ENCODE measurements around the gene ZNF750. TPM values are rescaled to one million over a fixed set of nuclear protein-coding genes. Genes with fewer than 3 reads are reported as not detected.
A peak's percentile ranks its signal among the peaks of the same experiment; 100 is the strongest.

ZNF750 gene
- total RNA-seq, 2 experiments from 2014 or later, result not detected

GRCh38 chr17:82861393-82861775, 21.6 kb upstream of the ZNF750 start:
- ChIA-PET CTCF (no interaction called here), POLR2A (no interaction called here)
- Mint-ChIP-seq H3K36me3 (ENCODE audit: low read depth) (no peaks in the 10 kb centered on the region), H3K27ac (peak overlapping the region; percentile 97), H3K4me1 (ENCODE audit: low read depth) (peaks cover 66% of the 10 kb centered on the region), H3K9me3 (no peaks in the 10 kb centered on the region), H3K27me3 (no peaks in the 10 kb centered on the region), H3K4me3 (peak overlapping the region; percentile 25)
- ATAC-seq (ENCODE audit: poor library complexity), result no peak
- TF ChIP-seq, protein P1, sequence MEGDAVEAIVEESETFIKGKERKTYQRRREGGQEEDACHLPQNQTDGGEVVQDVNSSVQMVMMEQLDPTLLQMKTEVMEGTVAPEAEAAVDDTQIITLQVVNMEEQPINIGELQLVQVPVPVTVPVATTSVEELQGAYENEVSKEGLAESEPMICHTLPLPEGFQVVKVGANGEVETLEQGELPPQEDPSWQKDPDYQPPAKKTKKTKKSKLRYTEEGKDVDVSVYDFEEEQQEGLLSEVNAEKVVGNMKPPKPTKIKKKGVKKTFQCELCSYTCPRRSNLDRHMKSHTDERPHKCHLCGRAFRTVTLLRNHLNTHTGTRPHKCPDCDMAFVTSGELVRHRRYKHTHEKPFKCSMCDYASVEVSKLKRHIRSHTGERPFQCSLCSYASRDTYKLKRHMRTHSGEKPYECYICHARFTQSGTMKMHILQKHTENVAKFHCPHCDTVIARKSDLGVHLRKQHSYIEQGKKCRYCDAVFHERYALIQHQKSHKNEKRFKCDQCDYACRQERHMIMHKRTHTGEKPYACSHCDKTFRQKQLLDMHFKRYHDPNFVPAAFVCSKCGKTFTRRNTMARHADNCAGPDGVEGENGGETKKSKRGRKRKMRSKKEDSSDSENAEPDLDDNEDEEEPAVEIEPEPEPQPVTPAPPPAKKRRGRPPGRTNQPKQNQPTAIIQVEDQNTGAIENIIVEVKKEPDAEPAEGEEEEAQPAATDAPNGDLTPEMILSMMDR (IDR thresholded peaks at IDR 0.05), result no peak
- H3K27me3 ChIP-seq (ENCODE audit: control insufficient read depth in 1 of 2, insufficient read depth in 2 of 2, low read length in 2 of 2), result no peaks in the 10 kb centered on the region
- H3K27ac ChIP-seq (ENCODE audit: low read depth in 1 of 2, low read length in 2 of 2), result no peak overlapping the region
- DNase-seq, result no peak
- H3K36me3 ChIP-seq (ENCODE audit: insufficient read depth, low read length), result no peaks in the 10 kb centered on the region
- intact Hi-C loops (cut with DNase I, micrococcal nuclease), result no loop called here
- H3K9me3 ChIP-seq (ENCODE audit: control insufficient read depth in 1 of 2, insufficient read depth in 1 of 2, low read length in 2 of 2), result no peaks in the 10 kb centered on the region
- no peak overlapping the region for H3K4me3 ChIP-seq (ENCODE audit: low read length)
- H3K4me1 ChIP-seq (ENCODE audit: insufficient read depth, low read length), result peaks cover 82% of the 10 kb centered on the region

GRCh38 chr17:82860606-82861392, 21.0 kb upstream of the ZNF750 start:
- Histone ChIP-seq H3K27me3 (ENCODE audit: control insufficient read depth in 1 of 2, insufficient read depth in 2 of 2, low read length in 2 of 2) (no peaks in the 10 kb centered on the region), H3K36me3 (ENCODE audit: insufficient read depth, low read length) (no peaks in the 10 kb centered on the region), H3K27ac (ENCODE audit: low read depth in 1 of 2, low read length in 2 of 2) (no peak overlapping the region), H3K4me1 (ENCODE audit: insufficient read depth, low read length) (peaks cover 76% of the 10 kb centered on the region), H3K4me3 (ENCODE audit: low read length) (peak overlapping the region; percentile 47), H3K9me3 (ENCODE audit: control insufficient read depth in 1 of 2, insufficient read depth in 1 of 2, low read length in 2 of 2) (no peaks in the 10 kb centered on the region)
- Mint-ChIP-seq H3K9me3 (no peaks in the 10 kb centered on the region), H3K27me3 (no peaks in the 10 kb centered on the region), H3K4me1 (ENCODE audit: low read depth) (peaks cover 64% of the 10 kb centered on the region), H3K27ac (peak overlapping the region; percentile 97), H3K4me3 (peak overlapping the region; percentile 84), H3K36me3 (ENCODE audit: low read depth) (no peaks in the 10 kb centered on the region)
- TF ChIP-seq, protein P1 (IDR thresholded peaks at IDR 0.05), result no peak
- POLR2A ChIA-PET, result interaction anchor here (1.1 to 2.3 kb wide), 3 partner anchors 21 to 34 kb away, joined by 3 to 7 read pairs (median 7); no protein-coding TSS in a partner anchor
- ATAC-seq (ENCODE audit: poor library complexity), result no peak
- CTCF ChIA-PET, result no interaction called here
- DNase-seq, result no peak
- intact Hi-C loops (cut with DNase I, micrococcal nuclease), result no loop called here

- ATAC-seq (ENCODE audit: poor library complexity) (peak; percentile 28), DNase-seq (peak; percentile 39 to 84 (median 58))
- H3K27me3 ChIP-seq (ENCODE audit: control insufficient read depth in 1 of 2, insufficient read depth in 2 of 2, low read length in 2 of 2), result no peaks in the 10 kb centered on the region
- intact Hi-C loops (cut with DNase I, micrococcal nuclease), result loop anchor here in 1 of 2 experiments (5.0 kb wide), 2 partner anchors 33 to 77 kb away; no protein-coding TSS in a partner anchor
- peak overlapping the region; percentile 84 for H3K4me3 Mint-ChIP-seq
- H3K27ac ChIP-seq (ENCODE audit: low read depth in 1 of 2, low read length in 2 of 2), result peak overlapping the region; percentile 68 to 71
- H3K27ac Mint-ChIP-seq, result peak overlapping the region; percentile 97
- ChIA-PET CTCF (interaction anchor here (1.0 kb wide), 1 partner anchor 23 kb away, joined by 3 read pairs; no protein-coding TSS in a partner anchor), POLR2A (interaction anchor here (1.0 to 2.3 kb wide), 5 partner anchors 23 to 104 kb away, joined by 3 to 7 read pairs (median 6); no protein-coding TSS in a partner anchor)
- TF ChIP-seq, protein P1 (IDR thresholded peaks at IDR 0.05), result no peak
- peaks cover 58% of the 10 kb centered on the region for H3K4me1 Mint-ChIP-seq (ENCODE audit: low read depth)
- H3K4me1 ChIP-seq (ENCODE audit: insufficient read depth, low read length), result peaks cover 65% of the 10 kb centered on the region
- no peaks in the 10 kb centered on the region for H3K27me3 Mint-ChIP-seq
- H3K9me3 ChIP-seq (ENCODE audit: control insufficient read depth in 1 of 2, insufficient read depth in 1 of 2, low read length in 2 of 2), result no peaks in the 10 kb centered on the region
- peak overlapping the region; percentile 47 for H3K4me3 ChIP-seq (ENCODE audit: low read length)
- no peaks in the 10 kb centered on the region for H3K36me3 Mint-ChIP-seq (ENCODE audit: low read depth)
- H3K9me3 Mint-ChIP-seq, result no peaks in the 10 kb centered on the region
- H3K36me3 ChIP-seq (ENCODE audit: insufficient read depth, low read length), result no peaks in the 10 kb centered on the region
These were observed 19.9 kb upstream of the ZNF750 start for GRCh38 chr17:82859431-82860403.

All from CD4-positive, alpha-beta T cell (primary cell).